Measurements from ENCODE around the gene DHX9. TPM values are rescaled to one million over a fixed set of nuclear protein-coding genes. Genes with fewer than 3 reads are reported as not detected.
"Not testable (repeated sequence)": the region's sequence is repeated elsewhere in the genome, so short reads cannot be mapped to it uniquely, and the experiment has no call there.

Gene DHX9
- polyA plus RNA-seq, 10 donors, result 111 to 163 (median 128) TPM

GRCh38 chr1:182888736-182889531 lies 49.8 kb downstream of the DHX9 start:
- peak in 1 of 3 donors; percentile 14 for DNase-seq

GRCh38 chr1:182889997-182890396 lies 50.9 kb downstream of the DHX9 start:
- DNase-seq, result no peak

- no peak for DNase-seq
Observed at GRCh38 chr1:182890927-182891610, 51.9 kb downstream of the DHX9 start.

- DNase-seq, result no peak
Observed at GRCh38 chr1:182897696-182898095, 58.5 kb downstream of the DHX9 start.

- DNase-seq, result not testable (repeated sequence)
Observed at GRCh38 chr1:182901946-182902345, 62.8 kb downstream of the DHX9 start.

GRCh38 chr1:182905321-182905720 lies 66.2 kb downstream of the DHX9 start:
- no peak for DNase-seq

GRCh38 chr1:182909578-182909977 lies 70.4 kb downstream of the DHX9 start:
- no peak for DNase-seq

GRCh38 chr1:182910143-182910542 lies 71.0 kb downstream of the DHX9 start:
- DNase-seq, result no peak

GRCh38 chr1:182913401-182913800 lies 74.3 kb downstream of the DHX9 start:
- DNase-seq, result no peak

GRCh38 chr1:182917378-182917777 lies 78.2 kb downstream of the DHX9 start:
- no peak for DNase-seq

- DNase-seq, result no peak
Observed at GRCh38 chr1:182925661-182926060, 86.5 kb downstream of the DHX9 start.

GRCh38 chr1:182927693-182928433 lies 88.7 kb downstream of the DHX9 start:
- DNase-seq, result no peak

- DNase-seq, result no peak
Observed at GRCh38 chr1:182930985-182931384, 91.8 kb downstream of the DHX9 start.

GRCh38 chr1:182935716-182936115 lies 96.6 kb downstream of the DHX9 start:
- no peak for DNase-seq

Other genes starting within 250 kb of the DHX9 start
- gene RGS16, start 235.0 kb upstream of the DHX9 start, polyA plus RNA-seq (ENCODE audit: insufficient read length in 10 of 10), result 10 to 100 TPM in 7 of 10 donors, 1 to 10 TPM in 3; 5.0 to 26.6 (median 10.6) TPM
- under 1 TPM in 7 of 10 donors, not detected in 3; 0.05 to 0.31 (median 0.19) TPM for gene RGS8, start 154.8 kb upstream of the DHX9 start, polyA plus RNA-seq (ENCODE audit: insufficient read length in 10 of 10)
- gene NPL, start 49.6 kb upstream of the DHX9 start, polyA plus RNA-seq (ENCODE audit: insufficient read length in 10 of 10), result 10 to 100 TPM in 4 of 10 donors, 1 to 10 TPM in 6; 5.6 to 13.3 (median 8.3) TPM
- 1 to 10 TPM in 1 of 10 donors, under 1 TPM in 9; 0.15 to 1.0 (median 0.39) TPM for gene SHCBP1L, start 113.8 kb downstream of the DHX9 start, polyA plus RNA-seq (ENCODE audit: insufficient read length in 10 of 10)
- 100 to 1,000 TPM; 272 to 386 (median 317) TPM for gene LAMC1, start 184.1 kb downstream of the DHX9 start, polyA plus RNA-seq (ENCODE audit: insufficient read length in 10 of 10)